Measurements from ENCODE around the gene PARPBP. TPM values are rescaled to one million over a fixed set of nuclear protein-coding genes. Genes with fewer than 3 reads are reported as not detected.
"Not testable (repeated sequence)": the region's sequence is repeated elsewhere in the genome, so short reads cannot be mapped to it uniquely, and the experiment has no call there.

The PARPBP gene
- total RNA-seq, result 10 to 100 TPM; 24.0 to 25.9 TPM

- Mint-ChIP-seq H3K27ac (peak within 1 kb of the TSS; percentile 82), H3K9me3 (no peaks in the 10 kb centered on the region), H3K27me3 (no peaks in the 10 kb centered on the region), H3K4me3 (peak within 1 kb of the TSS; percentile 87), H3K36me3 (peaks cover 19% of the 10 kb centered on the region), H3K4me1 (ENCODE audit: low read depth) (peaks cover 19% of the 10 kb centered on the region)
- DNase-seq, result peak; percentile 95
- ChIA-PET CTCF (interaction anchor here (1.0 to 1.1 kb wide), 3 partner anchors 50 to 180 kb away, joined by 3 read pairs; no protein-coding TSS in a partner anchor), POLR2A (interaction anchor here (1.2 to 2.0 kb wide), 2 partner anchors 58 to 61 kb away, joined by 3 to 9 read pairs; partner anchors contain the start of gene WASHC3)
- intact Hi-C loops (cut with micrococcal nuclease), result loop anchor here (1.0 to 5.0 kb wide), 6 partner anchors 48 to 423 kb away; partner anchors contain the start of genes CHPT1 and DRAM1
Observed at GRCh38 chr12:102119674-102120563, at the start of gene PARPBP, which contains the start of gene NUP37. Gene PARPBP (plus strand): TSS chr12:102120183. CDS start chr12:102123889, 3,706 bp downstream. Gene NUP37 (minus strand): TSS chr12:102120114. CDS start chr12:102118518, 1,596 bp downstream.

- CTCF ChIA-PET; POLR2A ChIA-PET; H3K9me3 Mint-ChIP-seq; intact Hi-C loops (cut with micrococcal nuclease); H3K4me3 Mint-ChIP-seq; H3K4me1 Mint-ChIP-seq (ENCODE audit: low read depth); H3K27ac Mint-ChIP-seq; H3K27me3 Mint-ChIP-seq; DNase-seq: not testable (repeated sequence)
- H3K36me3 Mint-ChIP-seq, result peaks cover 12% of the 10 kb centered on the region
Observed at GRCh38 chr12:102072092-102072491, 47.9 kb upstream of the PARPBP start.

- Mint-ChIP-seq H3K27ac (no peak overlapping the region), H3K27me3 (no peaks in the 10 kb centered on the region), H3K4me1 (ENCODE audit: low read depth) (no peaks in the 10 kb centered on the region), H3K4me3 (no peak overlapping the region), H3K9me3 (no peaks in the 10 kb centered on the region), H3K36me3 (peaks cover 47% of the 10 kb centered on the region)
- no peak for DNase-seq
- intact Hi-C loops (cut with micrococcal nuclease), result no loop called here
- POLR2A ChIA-PET, result no interaction called here
- CTCF ChIA-PET, result no interaction called here
Observed at GRCh38 chr12:102080842-102081241, 39.1 kb upstream of the PARPBP start.

GRCh38 chr12:102089228-102089835 is 30.7 kb upstream of the PARPBP start:
- peaks cover 17% of the 10 kb centered on the region for H3K36me3 Mint-ChIP-seq
- DNase-seq; H3K27me3 Mint-ChIP-seq; H3K27ac Mint-ChIP-seq; H3K9me3 Mint-ChIP-seq; intact Hi-C loops (cut with micrococcal nuclease); H3K4me1 Mint-ChIP-seq (ENCODE audit: low read depth); POLR2A ChIA-PET; H3K4me3 Mint-ChIP-seq: not testable (repeated sequence)
- CTCF ChIA-PET, result interaction anchor here (0.6 kb wide), 1 partner anchor 1896 kb away, joined by 3 read pairs; no protein-coding TSS in a partner anchor

GRCh38 chr12:102093319-102093718 is 26.7 kb upstream of the PARPBP start:
- H3K4me3 Mint-ChIP-seq, result no peak overlapping the region
- no peak for DNase-seq
- POLR2A ChIA-PET, result no interaction called here
- H3K27ac Mint-ChIP-seq, result no peak overlapping the region
- H3K9me3 Mint-ChIP-seq, result no peaks in the 10 kb centered on the region
- intact Hi-C loops (cut with micrococcal nuclease), result loop anchor here (10.0 kb wide), 1 partner anchor 391 kb away; the partner anchor contains the start of gene IGF1
- CTCF ChIA-PET, result no interaction called here
- no peaks in the 10 kb centered on the region for H3K4me1 Mint-ChIP-seq (ENCODE audit: low read depth)
- H3K36me3 Mint-ChIP-seq, result peaks cover 18% of the 10 kb centered on the region
- no peaks in the 10 kb centered on the region for H3K27me3 Mint-ChIP-seq

GRCh38 chr12:102095677-102096263 is 24.2 kb upstream of the PARPBP start:
- H3K36me3 Mint-ChIP-seq, result peaks cover 20% of the 10 kb centered on the region
- DNase-seq, result no peak

GRCh38 chr12:102096855-102097254 is 23.1 kb upstream of the PARPBP start:
- no peak overlapping the region for H3K4me3 Mint-ChIP-seq
- DNase-seq, result no peak
- CTCF ChIA-PET, result interaction anchor here (1.6 kb wide), 1 partner anchor 606 kb away, joined by 6 read pairs; no protein-coding TSS in a partner anchor
- peaks cover 20% of the 10 kb centered on the region for H3K36me3 Mint-ChIP-seq
- intact Hi-C loops (cut with micrococcal nuclease), result loop anchor here (10.0 kb wide), 1 partner anchor 388 kb away; the partner anchor contains the start of gene IGF1
- no peaks in the 10 kb centered on the region for H3K27me3 Mint-ChIP-seq
- no peak overlapping the region for H3K27ac Mint-ChIP-seq
- H3K9me3 Mint-ChIP-seq, result no peaks in the 10 kb centered on the region
- POLR2A ChIA-PET, result no interaction called here
- H3K4me1 Mint-ChIP-seq (ENCODE audit: low read depth), result no peaks in the 10 kb centered on the region

More at GRCh38 chr12:102095677-102096263, 24.2 kb upstream of the PARPBP start:
- POLR2A ChIA-PET, result no interaction called here
- no peaks in the 10 kb centered on the region for H3K4me1 Mint-ChIP-seq (ENCODE audit: low read depth)
- intact Hi-C loops (cut with micrococcal nuclease), result loop anchor here (10.0 kb wide), 1 partner anchor 389 kb away; the partner anchor contains the start of gene IGF1
- H3K9me3 Mint-ChIP-seq, result no peaks in the 10 kb centered on the region
- no peak overlapping the region for H3K27ac Mint-ChIP-seq
- no peak overlapping the region for H3K4me3 Mint-ChIP-seq
- CTCF ChIA-PET, result interaction anchor here (0.6 to 1.6 kb wide), 4 partner anchors 9 to 607 kb away, joined by 3 to 6 read pairs (median 4); no protein-coding TSS in a partner anchor
- no peaks in the 10 kb centered on the region for H3K27me3 Mint-ChIP-seq

GRCh38 chr12:102106905-102107304 is 13.1 kb upstream of the PARPBP start:
- ChIA-PET POLR2A (no interaction called here), CTCF (no interaction called here)
- Mint-ChIP-seq H3K4me1 (ENCODE audit: low read depth) (peaks cover 6% of the 10 kb centered on the region), H3K4me3 (no peak overlapping the region), H3K27me3 (no peaks in the 10 kb centered on the region), H3K36me3 (peaks cover 74% of the 10 kb centered on the region), H3K9me3 (peaks cover 9% of the 10 kb centered on the region), H3K27ac (no peak overlapping the region)
- intact Hi-C loops (cut with micrococcal nuclease), result no loop called here
- DNase-seq, result no peak

- H3K4me1 Mint-ChIP-seq (ENCODE audit: low read depth), result peaks cover 6% of the 10 kb centered on the region
- no peaks in the 10 kb centered on the region for H3K27me3 Mint-ChIP-seq
- H3K4me3 Mint-ChIP-seq, result no peak overlapping the region
- peaks cover 9% of the 10 kb centered on the region for H3K9me3 Mint-ChIP-seq
- intact Hi-C loops (cut with micrococcal nuclease), result no loop called here
- H3K27ac Mint-ChIP-seq, result no peak overlapping the region
- ChIA-PET CTCF (no interaction called here), POLR2A (no interaction called here)
- DNase-seq, result no peak
- peaks cover 74% of the 10 kb centered on the region for H3K36me3 Mint-ChIP-seq
Observed at GRCh38 chr12:102107970-102108369, 12.0 kb upstream of the PARPBP start.

- peaks cover 59% of the 10 kb centered on the region for H3K36me3 Mint-ChIP-seq
- POLR2A ChIA-PET, result no interaction called here
Observed at GRCh38 chr12:102110782-102111181, 9.2 kb upstream of the PARPBP start.

GRCh38 chr12:102114212-102114611 is 5.8 kb upstream of the PARPBP start:
- H3K9me3 Mint-ChIP-seq, result no peaks in the 10 kb centered on the region
- intact Hi-C loops (cut with micrococcal nuclease), result no loop called here
- CTCF ChIA-PET, result no interaction called here
- POLR2A ChIA-PET, result no interaction called here
- H3K36me3 Mint-ChIP-seq, result peaks cover 37% of the 10 kb centered on the region
- H3K27me3 Mint-ChIP-seq, result no peaks in the 10 kb centered on the region
- H3K27ac Mint-ChIP-seq, result no peak overlapping the region
- H3K4me1 Mint-ChIP-seq (ENCODE audit: low read depth), result peaks cover 7% of the 10 kb centered on the region
- DNase-seq, result no peak
- no peak overlapping the region for H3K4me3 Mint-ChIP-seq

More at GRCh38 chr12:102110782-102111181, 9.2 kb upstream of the PARPBP start:
- no peak for DNase-seq
- CTCF ChIA-PET, result no interaction called here
- H3K27ac Mint-ChIP-seq, result no peak overlapping the region
- peaks cover 9% of the 10 kb centered on the region for H3K9me3 Mint-ChIP-seq
- peaks cover 6% of the 10 kb centered on the region for H3K4me1 Mint-ChIP-seq (ENCODE audit: low read depth)
- no peak overlapping the region for H3K4me3 Mint-ChIP-seq
- no peaks in the 10 kb centered on the region for H3K27me3 Mint-ChIP-seq
- intact Hi-C loops (cut with micrococcal nuclease), result no loop called here

GRCh38 chr12:102116392-102116791 is 3.6 kb upstream of the PARPBP start:
- POLR2A ChIA-PET, result no interaction called here
- H3K27ac Mint-ChIP-seq, result no peak overlapping the region
- H3K27me3 Mint-ChIP-seq, result no peaks in the 10 kb centered on the region
- no peaks in the 10 kb centered on the region for H3K9me3 Mint-ChIP-seq
- intact Hi-C loops (cut with micrococcal nuclease), result no loop called here
- peaks cover 13% of the 10 kb centered on the region for H3K4me1 Mint-ChIP-seq (ENCODE audit: low read depth)
- CTCF ChIA-PET, result no interaction called here
- peaks cover 25% of the 10 kb centered on the region for H3K36me3 Mint-ChIP-seq
- no peak for DNase-seq
- H3K4me3 Mint-ChIP-seq, result no peak overlapping the region
